ENCODE results near the gene FAM200A. TPM values are rescaled to one million over a fixed set of nuclear protein-coding genes. Genes with fewer than 3 reads are reported as not detected.
"Not testable (repeated sequence)": the region's sequence is repeated elsewhere in the genome, so short reads cannot be mapped to it uniquely, and the experiment has no call there.

Gene FAM200A
- total RNA-seq, result 1 to 10 TPM; 6.1 to 6.7 (median 6.6) TPM

GRCh38 chr7:99551767-99552463 is at the start of gene FAM200A:
FAM200A (minus strand) TSS chr7:99552114; CDS start chr7:99548407, 3,707 bp downstream.
- no peaks in the 10 kb centered on the region for H3K27me3 Mint-ChIP-seq (ENCODE audit: low read depth)

DNA sequence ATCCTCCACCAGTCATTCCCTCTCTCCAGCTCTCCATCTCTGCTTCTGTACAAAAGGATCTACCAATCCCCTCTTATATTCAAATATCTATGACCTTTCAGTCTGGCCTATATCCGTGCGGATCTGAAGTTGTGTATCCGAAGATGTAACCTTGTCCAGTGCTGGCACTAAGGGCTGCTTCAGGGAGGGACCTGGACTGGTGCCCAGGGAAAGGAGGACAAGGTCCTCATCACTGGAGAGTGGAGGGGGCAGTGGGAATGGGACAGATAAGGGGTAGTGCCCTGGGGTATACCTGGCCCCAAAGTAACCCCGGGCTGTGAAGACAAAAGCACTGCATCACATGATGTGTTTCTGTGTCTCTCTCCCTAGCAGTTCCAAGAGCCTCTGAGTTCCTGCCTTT is 47.9 kb upstream of the FAM200A start:
- no peaks in the 10 kb centered on the region for H3K27me3 Mint-ChIP-seq (ENCODE audit: low read depth)
- no peaks in the 10 kb centered on the region for H3K9me3 Mint-ChIP-seq
- no peak overlapping the region for H3K4me3 Mint-ChIP-seq
- H3K4me1 Mint-ChIP-seq (ENCODE audit: low read depth), result no peaks in the 10 kb centered on the region
- no peaks in the 10 kb centered on the region for H3K36me3 Mint-ChIP-seq (ENCODE audit: insufficient read depth)
- DNase-seq, result no peak
- ATAC-seq, result no peak

More at GRCh38 chr7:99551767-99552463, at the start of gene FAM200A:
- Mint-ChIP-seq H3K4me1 (ENCODE audit: low read depth) (peaks cover 30% of the 10 kb centered on the region), H3K36me3 (ENCODE audit: insufficient read depth) (peaks cover 15% of the 10 kb centered on the region), H3K4me3 (peak within 1 kb of the TSS; percentile 91), H3K9me3 (peaks cover 7% of the 10 kb centered on the region)
- peak; percentile 79 for DNase-seq
- peak; percentile 99 to 100 for ATAC-seq

GRCh38 chr7:99597762-99598501 is 46.0 kb upstream of the FAM200A start, which contains the start of gene TMEM225B:
TMEM225B (plus strand) TSS chr7:99598267; CDS start chr7:99604389, 6,122 bp downstream.
- H3K27me3 Mint-ChIP-seq (ENCODE audit: low read depth), result no peaks in the 10 kb centered on the region
- H3K36me3 Mint-ChIP-seq (ENCODE audit: insufficient read depth), result no peaks in the 10 kb centered on the region
- ATAC-seq, result peak in 1 of 2 donors; percentile 16
- no peak for DNase-seq
- H3K9me3 Mint-ChIP-seq, result no peaks in the 10 kb centered on the region
- no peak within 1 kb of the TSS for H3K4me3 Mint-ChIP-seq
- no peaks in the 10 kb centered on the region for H3K4me1 Mint-ChIP-seq (ENCODE audit: low read depth)

DNA sequence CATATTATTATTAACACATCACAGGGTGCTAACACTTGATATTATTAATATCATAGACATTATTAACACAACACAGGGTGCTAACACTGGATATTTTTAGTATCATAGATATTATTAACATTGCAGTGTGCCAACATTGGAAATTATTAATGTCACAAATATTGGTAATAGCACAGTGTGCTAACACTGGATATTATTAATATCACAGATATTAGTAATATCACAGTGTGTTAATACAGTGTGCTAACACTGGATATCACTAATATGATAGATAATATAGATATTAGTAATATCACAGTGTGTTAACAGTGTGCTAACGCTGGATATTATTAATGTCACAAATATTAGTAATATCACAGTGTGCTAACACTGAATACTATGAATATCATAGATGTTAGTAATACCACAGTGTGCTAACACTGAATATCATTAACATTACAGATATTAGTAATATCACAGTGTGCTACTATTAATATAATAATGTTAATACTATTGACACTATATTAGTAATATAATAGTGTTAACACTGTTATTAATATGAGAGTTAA is 44.6 kb upstream of the FAM200A start:
- Mint-ChIP-seq H3K4me1 (ENCODE audit: low read depth) (no peaks in the 10 kb centered on the region), H3K36me3 (ENCODE audit: insufficient read depth) (no peaks in the 10 kb centered on the region), H3K9me3 (no peaks in the 10 kb centered on the region), H3K27me3 (ENCODE audit: low read depth) (no peaks in the 10 kb centered on the region), H3K4me3 (no peak overlapping the region)
- no peak for ATAC-seq
- DNase-seq, result no peak

- H3K36me3 Mint-ChIP-seq (ENCODE audit: insufficient read depth), result no peaks in the 10 kb centered on the region
- DNase-seq, result no peak
- no peaks in the 10 kb centered on the region for H3K27me3 Mint-ChIP-seq (ENCODE audit: low read depth)
- H3K9me3 Mint-ChIP-seq, result no peaks in the 10 kb centered on the region
- ATAC-seq, result peak; percentile 63 to 64
- no peaks in the 10 kb centered on the region for H3K4me1 Mint-ChIP-seq (ENCODE audit: low read depth)
- H3K4me3 Mint-ChIP-seq, result no peak overlapping the region
Measured at GRCh38 chr7:99594948-99595745, 43.2 kb upstream of the FAM200A start.

DNA sequence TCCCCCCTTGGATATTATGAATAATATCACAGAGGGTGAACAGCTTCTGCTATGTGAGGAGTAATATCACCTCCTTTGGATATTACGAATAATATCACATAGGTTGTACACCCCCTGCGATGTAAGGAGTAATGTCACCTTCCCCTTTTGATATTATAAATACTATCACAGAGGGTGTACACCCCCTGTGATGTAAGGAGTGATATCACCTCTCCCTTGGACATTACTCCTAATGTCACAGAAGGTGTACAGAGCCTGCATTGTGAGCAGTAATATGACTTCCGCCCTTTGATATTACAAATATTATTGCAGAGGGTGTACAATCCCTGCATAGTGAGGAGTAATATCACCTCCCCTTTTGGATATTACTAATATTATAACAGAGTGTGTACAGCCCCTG is 37.0 kb upstream of the FAM200A start:
- Mint-ChIP-seq H3K36me3 (ENCODE audit: insufficient read depth) (no peaks in the 10 kb centered on the region), H3K4me3 (no peak overlapping the region)

DNA sequence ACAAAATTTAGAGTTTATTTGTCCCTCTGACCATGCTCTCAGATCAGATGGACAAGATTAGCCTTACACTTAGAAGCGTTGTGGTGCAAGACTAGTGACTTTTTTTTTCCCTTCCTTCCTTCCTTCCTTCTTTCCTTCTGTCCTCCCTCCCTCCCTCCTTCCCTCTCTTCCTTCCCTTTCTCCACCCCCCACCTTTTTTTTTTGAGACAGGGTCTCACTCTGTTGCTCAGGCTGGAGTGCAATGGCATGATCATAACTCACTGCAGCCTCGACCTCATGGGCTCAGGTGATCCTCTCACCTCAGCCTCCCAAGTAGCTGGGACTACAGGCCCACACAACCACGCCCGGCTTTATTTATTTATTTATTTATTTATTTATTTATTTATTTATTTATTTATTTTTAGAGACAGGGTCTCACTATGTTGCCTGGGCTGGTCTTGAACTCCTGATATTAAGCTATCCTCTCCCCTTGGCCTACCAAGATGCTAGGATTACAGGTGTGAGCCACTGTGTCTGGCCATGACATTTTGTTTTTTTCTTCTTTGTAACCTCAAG is 28.9 kb upstream of the FAM200A start:
- not testable (repeated sequence) for H3K9me3 Mint-ChIP-seq; H3K4me1 Mint-ChIP-seq (ENCODE audit: low read depth); H3K27me3 Mint-ChIP-seq (ENCODE audit: low read depth); ATAC-seq; DNase-seq; H3K36me3 Mint-ChIP-seq (ENCODE audit: insufficient read depth)
- H3K4me3 Mint-ChIP-seq, result peak overlapping the region; percentile 84

More for the DNA sequence above, 37.0 kb upstream of the FAM200A start:
- no peaks in the 10 kb centered on the region for H3K27me3 Mint-ChIP-seq (ENCODE audit: low read depth)
- H3K9me3 Mint-ChIP-seq, result no peaks in the 10 kb centered on the region
- no peaks in the 10 kb centered on the region for H3K4me1 Mint-ChIP-seq (ENCODE audit: low read depth)
- ATAC-seq, result peak in 1 of 2 donors; percentile 10
- DNase-seq, result no peak

DNA sequence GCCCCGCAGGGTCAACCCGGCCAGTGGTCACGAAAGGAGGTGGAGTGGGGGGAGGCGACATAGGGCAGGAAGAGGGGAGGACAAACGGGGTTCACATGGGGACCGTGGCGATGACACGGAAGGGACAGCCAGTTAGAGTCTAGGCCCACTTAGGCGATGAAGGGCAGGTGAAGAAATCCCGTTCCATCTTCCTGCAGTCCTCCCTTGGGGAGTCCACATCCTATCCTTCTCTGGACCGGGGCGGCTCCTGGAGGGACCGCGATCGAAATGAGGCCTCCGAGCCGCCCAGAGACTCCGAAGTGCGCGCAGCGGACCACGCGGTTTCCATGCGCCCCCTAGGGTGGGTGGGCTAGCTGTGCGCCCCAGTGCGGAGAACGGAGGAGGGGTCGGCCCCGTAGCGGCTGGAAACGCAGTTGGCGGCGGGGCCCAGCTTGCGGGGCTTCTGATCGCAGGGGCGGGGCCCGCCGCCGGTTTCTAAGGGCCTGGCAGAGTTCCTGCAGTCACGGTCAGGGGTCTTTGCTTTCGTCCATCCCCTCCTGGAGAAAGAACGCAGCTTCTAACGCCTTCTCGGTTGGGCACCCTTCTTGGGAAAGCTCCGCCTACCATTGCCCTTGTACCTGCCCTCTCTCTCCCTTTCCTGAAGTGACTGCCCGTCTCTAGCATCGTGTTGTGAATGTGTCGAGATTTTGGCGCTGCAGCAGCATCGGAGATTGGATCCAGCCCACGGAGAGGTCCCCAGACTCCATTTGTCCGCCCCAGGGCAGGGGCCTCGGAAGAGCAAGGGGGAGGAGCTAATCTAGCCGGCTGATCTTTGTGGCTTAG is 28.3 kb upstream of the FAM200A start:
- Mint-ChIP-seq H3K4me3 (peak overlapping the region; percentile 84), H3K36me3 (ENCODE audit: insufficient read depth) (no peaks in the 10 kb centered on the region)
- peak; percentile 84 for ATAC-seq

DNA sequence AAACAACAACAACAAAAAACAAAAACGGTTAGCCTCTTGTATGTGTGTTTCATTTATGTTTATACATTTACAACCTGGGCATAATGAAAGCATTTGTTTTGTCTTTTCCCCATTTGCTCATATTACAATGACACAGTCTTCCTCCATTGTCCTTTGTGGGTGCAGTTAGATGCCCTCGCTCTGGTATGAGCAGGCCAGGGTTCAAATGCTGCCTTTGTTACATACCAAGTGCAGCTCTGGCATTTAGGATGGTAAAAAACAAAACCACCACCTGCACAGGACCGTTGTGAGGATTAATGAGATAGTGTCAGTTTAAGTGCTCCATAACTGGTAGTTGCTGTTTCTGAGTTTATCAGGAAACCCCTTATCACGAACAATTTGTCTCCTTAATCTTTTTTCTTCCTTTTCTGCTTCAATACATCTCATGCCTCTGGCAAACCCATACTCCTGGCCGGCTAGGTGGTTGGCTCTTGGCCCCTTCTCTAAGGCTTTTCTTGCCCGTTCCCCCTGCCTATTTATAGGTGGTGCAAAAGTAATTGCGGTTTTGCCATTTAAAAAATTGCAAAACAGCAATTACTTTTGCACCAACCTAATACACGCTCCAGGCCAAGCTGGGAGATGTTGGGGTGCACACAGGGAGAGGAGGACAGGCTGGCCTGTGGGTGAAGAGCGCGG is 27.5 kb upstream of the FAM200A start:
- Mint-ChIP-seq H3K9me3 (no peaks in the 10 kb centered on the region), H3K27me3 (ENCODE audit: low read depth) (no peaks in the 10 kb centered on the region), H3K36me3 (ENCODE audit: insufficient read depth) (no peaks in the 10 kb centered on the region), H3K4me3 (peak overlapping the region; percentile 84), H3K4me1 (ENCODE audit: low read depth) (peaks cover 10% of the 10 kb centered on the region)
- ATAC-seq, result no peak
- no peak for DNase-seq

More for the DNA sequence above, 28.3 kb upstream of the FAM200A start:
- peak; percentile 70 for DNase-seq
- H3K27me3 Mint-ChIP-seq (ENCODE audit: low read depth), result no peaks in the 10 kb centered on the region
- H3K9me3 Mint-ChIP-seq, result no peaks in the 10 kb centered on the region
- H3K4me1 Mint-ChIP-seq (ENCODE audit: low read depth), result peaks cover 10% of the 10 kb centered on the region

DNA sequence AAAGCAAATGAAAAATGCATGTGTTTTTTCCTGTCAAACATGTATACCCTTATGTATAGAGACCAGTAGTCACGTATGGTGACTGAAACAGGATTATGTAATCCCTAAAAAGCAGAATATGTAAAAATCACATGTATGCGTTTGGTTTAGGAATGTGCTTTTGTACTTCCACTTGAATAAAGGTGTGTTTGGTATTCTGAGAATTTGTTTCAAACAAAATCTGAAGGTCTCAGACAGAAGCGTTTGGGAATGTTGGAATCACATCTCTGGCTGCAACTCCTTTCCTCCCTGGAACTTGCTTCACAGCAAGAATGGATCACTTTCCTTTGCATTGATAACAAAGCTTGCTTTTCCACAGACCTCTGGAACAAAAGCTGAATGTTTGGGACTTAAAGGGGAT is 24.3 kb upstream of the FAM200A start:
- Mint-ChIP-seq H3K4me3 (no peak overlapping the region), H3K36me3 (ENCODE audit: insufficient read depth) (peaks cover 26% of the 10 kb centered on the region), H3K9me3 (no peaks in the 10 kb centered on the region), H3K27me3 (ENCODE audit: low read depth) (no peaks in the 10 kb centered on the region), H3K4me1 (ENCODE audit: low read depth) (peaks cover 9% of the 10 kb centered on the region)
- ATAC-seq, result no peak
- DNase-seq, result no peak

DNA sequence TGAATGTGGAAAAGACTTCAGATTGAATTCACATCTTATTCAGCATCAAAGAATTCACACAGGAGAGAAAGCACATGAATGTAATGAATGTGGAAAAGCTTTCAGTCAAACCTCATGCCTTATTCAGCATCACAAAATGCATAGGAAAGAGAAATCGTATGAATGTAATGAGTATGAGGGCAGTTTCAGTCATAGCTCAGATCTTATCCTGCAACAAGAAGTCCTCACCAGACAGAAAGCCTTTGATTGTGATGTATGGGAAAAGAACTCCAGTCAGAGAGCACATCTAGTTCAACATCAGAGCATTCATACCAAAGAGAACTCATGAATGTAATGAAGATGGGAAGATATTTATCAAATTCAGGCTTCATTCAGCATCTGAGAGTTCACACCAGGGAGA is 21.3 kb upstream of the FAM200A start:
- H3K4me1 Mint-ChIP-seq (ENCODE audit: low read depth), result no peaks in the 10 kb centered on the region
- ATAC-seq (no peak), DNase-seq (no peak)
- no peaks in the 10 kb centered on the region for H3K9me3 Mint-ChIP-seq
- no peak overlapping the region for H3K4me3 Mint-ChIP-seq
- H3K27me3 Mint-ChIP-seq (ENCODE audit: low read depth), result no peaks in the 10 kb centered on the region
- H3K36me3 Mint-ChIP-seq (ENCODE audit: insufficient read depth), result peaks cover 30% of the 10 kb centered on the region

DNA sequence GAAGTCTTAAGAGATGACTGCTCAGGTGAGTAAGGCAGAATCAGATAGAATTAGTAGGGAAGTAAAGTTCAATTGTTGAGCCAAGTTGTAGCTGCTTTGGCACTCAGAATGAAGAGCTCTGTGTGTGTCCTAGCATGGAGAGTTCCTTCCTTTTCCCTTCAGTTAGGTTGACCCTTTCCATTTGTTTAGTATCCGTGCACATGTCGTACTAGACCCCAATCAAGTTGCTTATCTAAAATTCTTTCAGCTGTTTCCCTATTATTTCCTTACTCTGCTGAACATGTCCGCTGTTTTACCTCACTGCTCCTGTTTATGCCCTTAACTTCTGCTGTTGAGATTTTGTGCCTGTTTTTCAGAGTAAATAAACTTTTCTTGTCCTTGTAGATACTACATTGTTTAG is 19.9 kb upstream of the FAM200A start:
- no peaks in the 10 kb centered on the region for H3K27me3 Mint-ChIP-seq (ENCODE audit: low read depth)
- no peaks in the 10 kb centered on the region for H3K9me3 Mint-ChIP-seq
- H3K4me3 Mint-ChIP-seq, result no peak overlapping the region
- DNase-seq (no peak), ATAC-seq (no peak)
- no peaks in the 10 kb centered on the region for H3K4me1 Mint-ChIP-seq (ENCODE audit: low read depth)
- H3K36me3 Mint-ChIP-seq (ENCODE audit: insufficient read depth), result peaks cover 30% of the 10 kb centered on the region

GRCh38 chr7:99568770-99569169 is 16.9 kb upstream of the FAM200A start:
- not testable (repeated sequence) for H3K4me3 Mint-ChIP-seq; ATAC-seq; DNase-seq; H3K27me3 Mint-ChIP-seq (ENCODE audit: low read depth); H3K9me3 Mint-ChIP-seq
- Mint-ChIP-seq H3K36me3 (ENCODE audit: insufficient read depth) (peaks cover 42% of the 10 kb centered on the region), H3K4me1 (ENCODE audit: low read depth) (peaks cover 10% of the 10 kb centered on the region)

Measured in activated T-cell treated with anti-CD3 and anti-CD28 coated beads, Interleukin-2, amount 50 U/mL, for 4 hours (primary cell).